ENCODE results near the gene SYTL2. TPM values are rescaled to one million over a fixed set of nuclear protein-coding genes. Genes with fewer than 3 reads are reported as not detected.
A peak's percentile ranks its signal among the peaks of the same experiment; 100 is the strongest.
"Not testable (repeated sequence)": the region's sequence is repeated elsewhere in the genome, so short reads cannot be mapped to it uniquely, and the experiment has no call there.

The SYTL2 gene
- total RNA-seq, 1 donor = 10.8 TPM

- TF ChIP-seq CTCF (IDR thresholded peaks at IDR 0.05; ENCODE audit: insufficient read depth, low read depth, low read length) = no peak
- H3K4me3 ChIP-seq (ENCODE audit: low read depth, low read length) = no peak overlapping the region
- no peak for DNase-seq (ENCODE audit: low read depth)
Measured at GRCh38 chr11:85783758-85784157, 27.2 kb downstream of the SYTL2 start.

- DNase-seq (ENCODE audit: low read depth); H3K4me3 ChIP-seq (ENCODE audit: low read depth, low read length): not testable (repeated sequence)
Measured at GRCh38 chr11:85780780-85781517, 30.0 kb downstream of the SYTL2 start.

GRCh38 chr11:85779956-85780640, 30.8 kb downstream of the SYTL2 start:
- DNase-seq (ENCODE audit: low read depth) = peak; percentile 32
- no peak for TF ChIP-seq CTCF (IDR thresholded peaks at IDR 0.05; ENCODE audit: insufficient read depth, low read depth, low read length)
- no peak overlapping the region for H3K4me3 ChIP-seq (ENCODE audit: low read depth, low read length)

GRCh38 chr11:85777603-85777972, 33.4 kb downstream of the SYTL2 start:
- not testable (repeated sequence) for DNase-seq (ENCODE audit: low read depth)

GRCh38 chr11:85776951-85777602, 33.9 kb downstream of the SYTL2 start:
- no peak for TF ChIP-seq CTCF (IDR thresholded peaks at IDR 0.05; ENCODE audit: insufficient read depth, low read depth, low read length)
- DNase-seq (ENCODE audit: low read depth) = no peak
- H3K4me3 ChIP-seq (ENCODE audit: low read depth, low read length) = no peak overlapping the region

More at GRCh38 chr11:85777603-85777972, 33.4 kb downstream of the SYTL2 start:
- H3K4me3 ChIP-seq (ENCODE audit: low read depth, low read length) = not testable (repeated sequence)

- TF ChIP-seq CTCF (IDR thresholded peaks at IDR 0.05; ENCODE audit: insufficient read depth, low read depth, low read length) = no peak
- DNase-seq (ENCODE audit: low read depth) = no peak
Measured at GRCh38 chr11:85774256-85775101, 36.5 kb downstream of the SYTL2 start.

GRCh38 chr11:85772695-85773094, 38.2 kb downstream of the SYTL2 start:
- TF ChIP-seq CTCF (IDR thresholded peaks at IDR 0.05; ENCODE audit: insufficient read depth, low read depth, low read length) = no peak
- no peak overlapping the region for H3K4me3 ChIP-seq (ENCODE audit: low read depth, low read length)
- peak; percentile 77 for DNase-seq (ENCODE audit: low read depth)

More at GRCh38 chr11:85774256-85775101, 36.5 kb downstream of the SYTL2 start:
- no peak overlapping the region for H3K4me3 ChIP-seq (ENCODE audit: low read depth, low read length)

All from fibroblast of villous mesenchyme (primary cell).